LNCaP clone FGC (cell line): ENCODE results near the gene MRPL55.

ENCODE experiments used
- DNase-seq: peaks from one replicate; pipeline ENCODE4 v3.0.0-alpha.2; 2011; ENCODE audit warnings: low read depth
- H3K4me3 ChIP-seq: 2 replicates; pipeline ENCODE4 v1.5.1; 2011; ENCODE audit warnings: mild to moderate bottlenecking, low read depth, low read length, control low read depth
- CTCF ChIP-seq: IDR thresholded peaks from 2 replicates; pipeline ENCODE4 v1.5.1; 2012; ENCODE audit warnings: mild to moderate bottlenecking; ENCODE audit not compliant: control insufficient read depth, insufficient read depth; ENCODE audit errors: extremely low read depth

MRPL55 gene

GRCh38 chr1:228068359-228068758 lies 40.7 kb downstream of the MRPL55 start:
- no peak for TF ChIP-seq CTCF
- DNase-seq, result no peak
- no peak overlapping the region for H3K4me3 ChIP-seq

GRCh38 chr1:228066891-228067654 lies 42.0 kb downstream of the MRPL55 start:
- no peak for DNase-seq
- H3K4me3 ChIP-seq, result no peak overlapping the region
- no peak for TF ChIP-seq CTCF

- TF ChIP-seq CTCF, result no peak
- no peak overlapping the region for H3K4me3 ChIP-seq
- no peak for DNase-seq
These were observed 42.7 kb downstream of the MRPL55 start for GRCh38 chr1:228066416-228066815.

DNA sequence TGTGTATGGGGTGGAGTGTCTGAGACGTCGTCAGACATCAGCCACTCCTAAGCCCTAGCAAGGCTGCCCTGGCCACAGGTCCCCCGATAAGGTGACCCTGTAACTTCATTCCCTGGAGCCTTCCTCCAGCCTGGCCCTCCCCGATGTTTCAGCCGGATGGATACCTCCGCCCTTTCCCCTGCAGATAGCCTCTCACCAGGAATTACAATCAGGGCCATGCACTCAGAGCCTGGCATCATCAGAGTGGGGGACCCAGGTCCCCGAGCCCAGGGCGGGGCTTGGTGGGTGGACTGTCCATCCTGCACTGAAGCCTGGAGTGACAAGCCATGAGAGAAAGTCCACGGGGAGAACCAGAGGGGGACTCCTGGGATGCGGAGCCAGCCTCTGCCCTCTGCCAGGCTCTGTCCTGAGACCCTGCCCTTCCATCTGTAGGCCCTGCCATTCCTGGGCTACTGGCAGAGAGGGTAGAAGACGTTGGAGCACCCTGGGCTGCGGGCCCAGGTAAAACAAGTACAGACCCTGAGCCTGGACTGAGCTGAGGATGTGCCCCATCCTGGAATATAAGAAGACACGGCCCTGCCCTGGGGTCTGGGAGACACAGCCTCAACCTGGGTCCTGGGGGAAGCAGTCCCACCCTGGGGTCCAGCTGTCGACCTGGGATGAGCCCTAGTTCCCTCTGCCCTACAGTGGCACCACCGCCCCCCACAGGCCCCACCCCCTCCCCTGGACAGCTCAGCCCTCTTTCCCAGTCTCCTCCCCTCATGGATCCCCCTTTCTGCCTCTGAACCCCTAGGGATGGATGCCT lies 43.4 kb downstream of the MRPL55 start:
- no peak for DNase-seq
- TF ChIP-seq CTCF, result no peak
- H3K4me3 ChIP-seq, result no peak overlapping the region

GRCh38 chr1:228064741-228065542 lies 44.2 kb downstream of the MRPL55 start:
- no peak overlapping the region for H3K4me3 ChIP-seq
- no peak for TF ChIP-seq CTCF

GRCh38 chr1:228064296-228064695 lies 44.8 kb downstream of the MRPL55 start:
- TF ChIP-seq CTCF, result no peak
- H3K4me3 ChIP-seq, result no peak overlapping the region
- no peak for DNase-seq

More at GRCh38 chr1:228064741-228065542, 44.2 kb downstream of the MRPL55 start:
- DNase-seq, result no peak
